ENCODE measurements around the gene CTSD. TPM values are rescaled to one million over a fixed set of nuclear protein-coding genes. Genes with fewer than 3 reads are reported as not detected.

Gene CTSD
- total and polyA plus RNA-seq, 4 donors = 310 to 814 (median 553) TPM

DNA sequence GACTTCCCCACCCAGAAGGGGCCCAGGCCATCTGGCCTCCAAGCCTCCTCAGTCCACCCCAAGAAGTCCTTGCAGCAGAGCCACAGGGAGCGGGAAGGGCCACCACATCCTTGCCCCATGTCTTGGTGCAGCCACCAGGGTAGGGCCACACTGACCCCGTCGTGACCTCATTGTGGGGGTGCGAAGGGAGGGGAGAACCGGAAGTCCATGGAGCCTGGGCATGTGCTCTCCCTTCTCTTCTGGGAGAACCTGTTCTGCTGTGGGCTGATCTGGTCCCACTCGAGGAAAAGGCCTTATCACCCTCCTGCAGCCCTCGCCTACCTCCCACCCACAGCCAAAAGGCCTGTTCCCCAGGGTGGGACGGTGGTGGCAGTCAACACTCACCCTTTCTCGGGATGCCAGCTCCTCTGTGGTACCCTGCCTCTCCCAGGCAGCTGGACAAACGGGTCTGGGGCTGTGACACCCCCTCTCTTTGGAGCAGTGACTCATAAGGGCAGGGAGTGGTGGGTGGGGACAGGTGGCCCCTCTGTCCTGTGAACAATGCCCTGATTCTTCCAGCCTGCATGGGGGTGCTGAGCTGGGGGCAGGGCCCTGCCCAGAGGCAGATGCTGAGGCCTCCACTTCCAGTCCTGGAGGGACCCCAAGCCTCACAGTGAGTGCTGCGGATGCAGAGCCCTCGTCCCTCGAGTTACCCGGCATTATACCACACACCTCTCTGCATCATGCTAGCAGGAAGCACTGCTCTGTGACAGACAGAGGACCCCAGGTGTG is 14.6 kb upstream of the CTSD start:
- Histone ChIP-seq H3K9me3 (ENCODE audit: control insufficient read depth in 4 of 4, low read length in 3 of 4) (no peaks in the 10 kb centered on the region), H3K4me3 (ENCODE audit: low read depth in 1 of 3, low read length in 3 of 3) (no peak overlapping the region), H3K4me1 (ENCODE audit: control insufficient read depth in 4 of 4, insufficient read depth in 4 of 4, low read length in 3 of 4) (peaks cover 0 to 4% (median 0%) of the 10 kb centered on the region in 4 donors), H3K36me3 (ENCODE audit: control insufficient read depth in 4 of 4, insufficient read depth in 3 of 4, low read depth in 1 of 4, low read length in 3 of 4) (no peaks in the 10 kb centered on the region), H3K27ac (ENCODE audit: low read depth in 1 of 2, low read length in 2 of 2) (peak overlapping the region in 1 of 2 donors; percentile 54), H3K27me3 (ENCODE audit: control insufficient read depth in 4 of 4, insufficient read depth in 4 of 4, low read length in 3 of 4) (no peaks in the 10 kb centered on the region), H3K9ac (ENCODE audit: low read depth in 1 of 2, low read length in 2 of 2) (no peak overlapping the region)
- no peak for TF ChIP-seq CTCF (IDR thresholded peaks at IDR 0.05; ENCODE audit: low read depth, low read length, missing input control)
- TF ChIP-seq RXRA (IDR thresholded peaks at IDR 0.05) = no peak
- TF ChIP-seq EGR1 (IDR thresholded peaks at IDR 0.05; ENCODE audit: low read depth in 2 of 2) = no peak
- TF ChIP-seq NR2F2 (IDR thresholded peaks at IDR 0.05) = no peak
- TF ChIP-seq TAF1 (conservative IDR thresholded peaks at IDR 0.05) = no peak
- TF ChIP-seq SP1 (IDR thresholded peaks at IDR 0.05) = no peak
- TF ChIP-seq HNF4A (conservative IDR thresholded peaks at IDR 0.05) = no peak
- TF ChIP-seq, protein P1, sequence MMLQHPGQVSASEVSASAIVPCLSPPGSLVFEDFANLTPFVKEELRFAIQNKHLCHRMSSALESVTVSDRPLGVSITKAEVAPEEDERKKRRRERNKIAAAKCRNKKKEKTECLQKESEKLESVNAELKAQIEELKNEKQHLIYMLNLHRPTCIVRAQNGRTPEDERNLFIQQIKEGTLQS (IDR thresholded peaks at IDR 0.05) = no peak
- TF ChIP-seq RAD21 (IDR thresholded peaks at IDR 0.05) = no peak
- TF ChIP-seq, protein P2, sequence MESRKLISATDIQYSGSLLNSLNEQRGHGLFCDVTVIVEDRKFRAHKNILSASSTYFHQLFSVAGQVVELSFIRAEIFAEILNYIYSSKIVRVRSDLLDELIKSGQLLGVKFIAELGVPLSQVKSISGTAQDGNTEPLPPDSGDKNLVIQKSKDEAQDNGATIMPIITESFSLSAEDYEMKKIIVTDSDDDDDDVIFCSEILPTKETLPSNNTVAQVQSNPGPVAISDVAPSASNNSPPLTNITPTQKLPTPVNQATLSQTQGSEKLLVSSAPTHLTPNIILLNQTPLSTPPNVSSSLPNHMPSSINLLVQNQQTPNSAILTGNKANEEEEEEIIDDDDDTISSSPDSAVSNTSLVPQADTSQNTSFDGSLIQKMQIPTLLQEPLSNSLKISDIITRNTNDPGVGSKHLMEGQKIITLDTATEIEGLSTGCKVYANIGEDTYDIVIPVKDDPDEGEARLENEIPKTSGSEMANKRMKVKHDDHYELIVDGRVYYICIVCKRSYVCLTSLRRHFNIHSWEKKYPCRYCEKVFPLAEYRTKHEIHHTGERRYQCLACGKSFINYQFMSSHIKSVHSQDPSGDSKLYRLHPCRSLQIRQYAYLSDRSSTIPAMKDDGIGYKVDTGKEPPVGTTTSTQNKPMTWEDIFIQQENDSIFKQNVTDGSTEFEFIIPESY (IDR thresholded peaks at IDR 0.05) = no peak
- TF ChIP-seq, protein P3, sequence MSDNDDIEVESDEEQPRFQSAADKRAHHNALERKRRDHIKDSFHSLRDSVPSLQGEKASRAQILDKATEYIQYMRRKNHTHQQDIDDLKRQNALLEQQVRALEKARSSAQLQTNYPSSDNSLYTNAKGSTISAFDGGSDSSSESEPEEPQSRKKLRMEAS (IDR thresholded peaks at IDR 0.05) = no peak
- no peak for TF ChIP-seq FOXA1 (IDR thresholded peaks at IDR 0.05)
- no peak for TF ChIP-seq YY1 (IDR thresholded peaks at IDR 0.05)
- TF ChIP-seq HNF4G (IDR thresholded peaks at IDR 0.05) = no peak
- TF ChIP-seq FOXA2 (IDR thresholded peaks at IDR 0.05) = no peak
- no peak for TF ChIP-seq JUND (IDR thresholded peaks at IDR 0.05)
- TF ChIP-seq, protein P4, sequence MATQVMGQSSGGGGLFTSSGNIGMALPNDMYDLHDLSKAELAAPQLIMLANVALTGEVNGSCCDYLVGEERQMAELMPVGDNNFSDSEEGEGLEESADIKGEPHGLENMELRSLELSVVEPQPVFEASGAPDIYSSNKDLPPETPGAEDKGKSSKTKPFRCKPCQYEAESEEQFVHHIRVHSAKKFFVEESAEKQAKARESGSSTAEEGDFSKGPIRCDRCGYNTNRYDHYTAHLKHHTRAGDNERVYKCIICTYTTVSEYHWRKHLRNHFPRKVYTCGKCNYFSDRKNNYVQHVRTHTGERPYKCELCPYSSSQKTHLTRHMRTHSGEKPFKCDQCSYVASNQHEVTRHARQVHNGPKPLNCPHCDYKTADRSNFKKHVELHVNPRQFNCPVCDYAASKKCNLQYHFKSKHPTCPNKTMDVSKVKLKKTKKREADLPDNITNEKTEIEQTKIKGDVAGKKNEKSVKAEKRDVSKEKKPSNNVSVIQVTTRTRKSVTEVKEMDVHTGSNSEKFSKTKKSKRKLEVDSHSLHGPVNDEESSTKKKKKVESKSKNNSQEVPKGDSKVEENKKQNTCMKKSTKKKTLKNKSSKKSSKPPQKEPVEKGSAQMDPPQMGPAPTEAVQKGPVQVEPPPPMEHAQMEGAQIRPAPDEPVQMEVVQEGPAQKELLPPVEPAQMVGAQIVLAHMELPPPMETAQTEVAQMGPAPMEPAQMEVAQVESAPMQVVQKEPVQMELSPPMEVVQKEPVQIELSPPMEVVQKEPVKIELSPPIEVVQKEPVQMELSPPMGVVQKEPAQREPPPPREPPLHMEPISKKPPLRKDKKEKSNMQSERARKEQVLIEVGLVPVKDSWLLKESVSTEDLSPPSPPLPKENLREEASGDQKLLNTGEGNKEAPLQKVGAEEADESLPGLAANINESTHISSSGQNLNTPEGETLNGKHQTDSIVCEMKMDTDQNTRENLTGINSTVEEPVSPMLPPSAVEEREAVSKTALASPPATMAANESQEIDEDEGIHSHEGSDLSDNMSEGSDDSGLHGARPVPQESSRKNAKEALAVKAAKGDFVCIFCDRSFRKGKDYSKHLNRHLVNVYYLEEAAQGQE (IDR thresholded peaks at IDR 0.05) = no peak
- DNase-seq (ENCODE audit: low spot score) = peak; percentile 33
- 80% methylated on average over 14 of the region's 14 CpGs for WGBS

Measured in liver (tissue), 9 donors.